ENCODE measurements around the gene MISP.

Gene MISP

DNA sequence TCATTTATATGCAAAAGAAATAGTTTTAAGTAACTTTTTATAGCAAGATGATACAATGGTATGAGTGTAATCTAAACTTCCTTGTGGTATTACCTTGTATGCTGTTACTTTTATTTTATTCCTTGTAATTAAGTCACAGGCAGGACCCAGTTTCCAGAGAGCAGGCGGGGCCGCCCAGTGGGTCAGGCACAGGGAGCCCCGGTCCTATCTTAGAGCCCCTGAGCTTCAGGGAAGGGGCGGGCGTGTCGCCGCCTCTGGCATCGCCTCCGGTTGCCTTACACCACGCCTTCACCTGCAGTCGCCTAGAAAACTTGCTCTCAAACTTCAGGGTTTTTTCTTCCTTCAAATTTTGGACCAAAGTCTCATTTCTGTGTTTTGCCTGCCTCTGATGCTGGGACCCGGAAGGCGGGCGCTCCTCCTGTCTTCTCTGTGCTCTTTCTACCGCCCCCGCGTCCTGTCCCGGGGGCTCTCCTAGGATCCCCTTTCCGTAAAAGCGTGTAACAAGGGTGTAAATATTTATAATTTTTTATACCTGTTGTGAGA lies 60.7 kb downstream of the MISP start:
- DNase-seq: no peak

DNA sequence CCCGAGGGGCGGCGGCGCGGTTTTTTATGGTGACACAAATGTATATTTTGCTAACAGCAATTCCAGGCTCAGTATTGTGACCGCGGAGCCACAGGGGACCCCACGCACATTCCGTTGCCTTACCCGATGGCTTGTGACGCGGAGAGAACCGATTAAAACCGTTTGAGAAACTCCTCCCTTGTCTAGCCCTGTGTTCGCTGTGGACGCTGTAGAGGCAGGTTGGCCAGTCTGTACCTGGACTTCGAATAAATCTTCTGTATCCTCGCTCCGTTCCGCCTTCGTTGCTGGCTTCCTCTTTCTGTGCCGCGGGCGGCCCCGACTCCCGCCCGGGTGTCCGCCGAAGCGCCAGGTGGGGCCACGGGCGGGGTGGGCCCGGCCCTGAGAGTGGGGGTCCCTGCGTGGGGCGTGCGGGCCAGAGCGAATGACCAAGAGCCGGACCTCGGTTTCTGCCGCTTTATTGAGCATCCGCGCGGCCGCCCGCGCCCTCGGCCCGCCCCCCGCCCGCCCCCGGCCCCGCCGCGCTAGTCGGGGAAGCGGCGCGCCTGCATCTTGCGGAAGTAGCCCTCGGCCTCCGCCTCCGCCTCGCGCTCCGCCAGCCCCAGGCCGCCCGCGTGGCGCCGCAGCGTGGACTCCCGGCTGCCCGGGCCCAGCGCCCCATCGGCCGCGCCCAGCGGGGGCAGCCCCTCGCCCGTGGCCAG lies 61.3 kb downstream of the MISP start:
- DNase-seq: no peak

DNA sequence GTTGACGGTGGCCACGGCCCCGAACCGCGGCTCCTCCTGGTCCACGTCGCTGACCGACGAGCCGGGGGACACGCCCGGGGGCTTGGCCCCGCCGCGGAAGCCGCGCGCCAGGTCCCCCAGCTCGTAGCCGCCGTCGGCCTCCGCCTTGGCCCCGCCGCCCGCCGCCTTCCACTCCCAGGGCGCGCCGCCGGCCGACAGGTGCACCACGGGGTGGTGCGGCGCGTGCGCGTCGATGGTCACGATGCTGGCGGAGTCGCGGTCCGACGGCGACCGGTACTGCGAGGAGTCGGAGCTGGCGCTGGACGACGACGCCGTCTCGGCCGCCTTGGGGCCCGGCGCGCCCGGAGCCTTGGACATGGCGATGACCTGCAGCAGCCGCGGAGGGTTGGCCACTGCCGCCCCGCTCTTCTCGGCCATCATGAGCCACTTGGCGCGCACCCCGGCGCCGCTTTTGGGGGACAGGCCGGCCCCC lies 61.9 kb downstream of the MISP start:
- DNase-seq: no peak

DNA sequence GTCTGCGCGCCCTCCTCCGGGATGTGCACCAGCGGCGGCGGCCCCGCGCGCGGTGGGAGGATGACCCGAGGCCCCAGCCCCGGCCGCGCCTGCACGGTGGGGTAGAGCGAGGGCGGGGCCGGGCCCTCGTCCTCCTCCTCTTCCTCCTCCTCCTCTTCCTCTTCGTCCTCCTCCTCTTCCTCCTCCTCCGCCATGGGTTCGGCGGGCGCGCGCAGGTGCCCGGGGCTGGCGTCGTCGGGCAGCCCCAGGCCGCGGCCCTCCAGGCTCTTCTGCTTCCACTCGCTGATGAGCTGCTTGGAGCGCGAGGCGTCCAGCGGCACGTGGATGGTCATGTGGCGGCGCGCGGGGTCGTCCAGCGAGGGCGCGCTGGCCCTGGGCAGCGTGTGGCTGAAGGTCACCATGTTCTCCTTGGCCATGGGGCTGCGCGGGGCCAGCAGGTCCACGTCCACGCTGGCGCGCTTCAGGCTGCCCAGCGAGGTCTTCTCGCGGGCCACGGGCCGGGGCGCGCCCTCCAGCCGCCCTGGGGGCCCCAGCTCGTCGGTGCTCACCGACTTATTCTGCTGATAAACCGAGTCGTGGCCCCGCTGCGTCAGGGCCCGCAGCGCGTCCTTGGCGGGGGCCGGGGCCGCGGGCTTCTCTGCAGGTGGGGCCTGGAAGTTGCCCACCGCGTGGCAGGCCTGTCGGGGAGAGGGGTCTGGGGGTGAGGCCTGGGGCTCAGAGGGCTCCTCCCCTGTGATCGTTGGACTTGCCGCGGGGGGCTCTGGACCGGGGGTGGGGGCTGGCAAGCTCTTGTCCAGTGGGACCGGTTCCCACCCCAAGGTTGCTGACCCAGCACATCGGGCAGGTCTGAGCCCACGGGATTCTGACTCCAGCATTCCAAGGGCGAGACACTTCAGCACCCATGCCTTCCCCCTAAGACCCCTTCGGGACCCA lies 62.6 kb downstream of the MISP start:
- DNase-seq: no peak

All from NK-92 treated with Interleukin-12 subunit alpha and Interleukin-12 subunit beta, amount 100 ng/mL, for 24 hours (cell line).